ENCODE results near the gene LIMK2.

LIMK2 gene

GRCh38 chr22:31327806-31328543 is 115.9 kb downstream of the LIMK2 start:
- DNase-seq (ENCODE audit: insufficient read length, low spot score) (peak; percentile 21), FAIRE-seq (no peak)
- TF ChIP-seq POLR2A (IDR thresholded peaks at IDR 0.05; ENCODE audit: low read depth, low read length) = no peak

- DNase-seq (ENCODE audit: insufficient read length, low spot score) (no peak), FAIRE-seq (no peak)
- TF ChIP-seq POLR2A (IDR thresholded peaks at IDR 0.05; ENCODE audit: low read depth, low read length) = no peak
Measured at GRCh38 chr22:31328544-31328960, 116.5 kb downstream of the LIMK2 start.

- FAIRE-seq (peak; percentile 27), DNase-seq (ENCODE audit: insufficient read length, low spot score) (peak; percentile 30)
- no peak for TF ChIP-seq POLR2A (IDR thresholded peaks at IDR 0.05; ENCODE audit: low read depth, low read length)
Measured at GRCh38 chr22:31329029-31329428, 116.9 kb downstream of the LIMK2 start.
